Activated naive CD4-positive, alpha-beta T cell treated with Interleukin-2 at 50 U/mL for 16 hours (primary cell): ENCODE data around the gene AGAP1.

Source experiments
- DNase-seq: peaks from one replicate; pipeline ENCODE4 v3.0.0-alpha.2; 2020

AGAP1 gene

DNA sequence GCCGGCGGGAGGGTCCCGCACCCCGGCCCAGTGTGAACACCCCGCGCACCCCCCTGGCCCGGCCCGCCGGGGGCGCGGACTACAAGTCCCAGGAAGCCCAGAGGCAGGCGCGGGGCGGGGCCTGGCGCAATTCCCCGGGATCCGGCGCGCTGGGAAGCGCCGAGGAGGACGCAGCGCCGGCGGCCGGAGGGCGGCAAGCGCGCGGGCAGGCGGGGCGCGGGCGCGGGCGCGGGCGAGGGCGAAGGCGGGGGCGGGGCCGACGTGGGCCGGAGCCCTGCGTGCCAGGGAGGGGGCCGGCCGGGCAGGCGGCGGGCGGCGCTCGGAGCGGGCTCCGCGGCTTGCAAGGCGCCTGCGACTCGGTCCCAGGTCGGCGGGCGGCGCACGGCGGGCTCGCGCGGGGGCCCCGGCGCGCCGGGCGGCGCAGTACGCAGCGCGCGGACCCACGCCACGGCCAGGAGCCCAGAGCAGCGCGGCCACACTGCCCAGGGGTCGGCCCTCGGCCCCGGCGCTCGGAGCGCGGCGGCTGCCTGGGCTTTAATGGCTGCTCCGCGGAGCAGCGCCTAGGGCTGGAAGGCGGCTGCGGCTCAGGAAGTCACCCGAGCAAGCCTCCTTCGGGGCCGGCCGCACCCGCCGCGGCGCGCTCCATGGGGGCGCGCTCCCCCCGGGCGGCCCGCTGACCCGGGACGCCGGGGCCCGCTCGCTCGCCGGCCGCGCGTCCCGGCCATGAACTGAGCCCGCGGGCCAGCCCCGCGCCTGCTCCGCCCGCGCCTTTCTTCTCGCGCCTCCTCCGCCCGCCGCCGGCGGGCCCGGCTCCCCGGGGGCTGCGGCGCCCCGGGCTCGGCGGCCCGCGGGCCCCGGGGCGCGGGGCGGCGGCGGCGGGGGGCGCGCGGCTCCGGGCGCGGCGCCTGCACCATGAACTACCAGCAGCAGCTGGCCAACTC, at the start of gene AGAP1:
Gene AGAP1, plus strand, starts transcription at position 269 of the 941 bp plus-strand sequence.
- DNase-seq, result no peak

DNA sequence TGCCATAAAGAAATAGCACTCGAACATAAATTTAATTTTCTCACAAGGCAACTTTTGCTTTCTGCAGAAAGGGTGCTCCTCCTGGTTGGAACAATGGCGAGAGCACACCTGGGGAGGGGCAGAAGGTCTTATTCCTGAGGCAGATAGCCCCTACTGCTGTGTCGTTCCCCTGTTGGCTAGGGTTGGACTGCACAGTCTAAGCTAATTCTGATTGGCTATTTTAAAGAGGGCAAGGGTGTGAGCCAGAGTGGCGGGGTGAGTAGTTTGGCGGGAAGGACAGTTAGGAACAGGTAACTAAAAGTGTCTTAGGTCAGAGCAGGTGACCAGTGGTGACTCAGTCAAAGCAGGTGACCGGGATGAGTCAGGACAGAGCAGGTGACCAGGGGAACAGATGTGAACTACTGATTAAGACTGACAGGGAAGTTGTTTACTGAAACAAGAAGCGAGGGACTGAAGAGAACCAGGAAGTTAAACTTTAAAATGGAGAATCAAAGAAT, 49.7 kb upstream of the AGAP1 start:
- no peak for DNase-seq

DNA sequence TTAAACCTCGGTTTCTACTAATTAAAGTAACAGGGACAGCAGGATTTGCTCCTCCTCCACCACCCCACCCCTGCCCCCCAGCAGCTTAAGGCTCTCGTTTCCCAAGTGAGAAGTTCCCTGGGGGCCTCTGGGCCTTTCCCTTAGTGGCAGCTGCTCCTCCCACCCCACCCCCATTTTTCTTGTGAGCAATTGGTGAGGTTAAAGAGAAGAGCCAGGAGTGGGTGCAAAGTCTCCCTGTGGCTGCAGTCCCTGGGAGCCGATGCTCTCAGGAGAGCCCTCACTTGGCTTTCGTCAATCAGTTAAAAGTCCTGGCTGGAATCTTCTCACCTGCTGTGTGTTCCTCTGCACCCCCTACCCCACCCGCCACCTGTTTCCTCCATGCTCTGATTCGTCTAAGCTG, 48.7 kb upstream of the AGAP1 start:
- no peak for DNase-seq

DNA sequence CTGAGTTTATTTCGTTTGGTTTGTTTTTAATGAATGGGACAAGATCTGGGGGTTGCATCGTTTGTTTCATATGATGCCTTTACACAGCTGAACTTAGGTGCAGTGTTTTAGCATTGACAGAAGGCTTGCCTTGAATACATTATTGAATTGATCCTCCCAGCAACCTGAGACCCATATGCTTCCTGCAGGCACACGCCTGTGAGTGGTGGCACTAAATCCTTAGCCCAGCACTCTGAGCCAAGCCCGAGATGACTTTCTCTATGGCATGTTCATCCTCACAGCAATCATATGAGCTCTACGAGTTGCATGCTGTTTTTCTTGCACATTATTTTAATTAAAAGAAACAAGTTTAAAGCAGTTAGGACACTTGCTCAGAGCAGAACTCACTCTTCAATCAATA, 47.8 kb upstream of the AGAP1 start:
- DNase-seq, result no peak

DNA sequence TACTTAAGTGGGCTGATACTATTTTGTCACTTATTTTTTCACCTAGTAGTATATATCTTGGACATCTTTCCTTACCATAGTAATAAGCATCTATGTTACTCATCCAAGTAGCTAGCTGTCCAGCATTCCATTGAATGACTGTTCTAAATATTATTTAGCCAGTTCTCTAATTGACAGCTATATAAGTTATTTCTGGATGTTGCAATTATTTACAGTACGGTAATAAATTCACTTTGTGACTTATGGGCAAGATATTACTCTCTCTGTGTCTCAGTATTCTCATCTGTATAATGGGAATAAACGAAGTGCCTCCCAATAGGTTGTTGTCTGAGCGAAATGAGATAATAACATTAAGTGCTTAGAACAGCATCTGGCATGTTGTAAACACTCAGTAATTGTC, 46.6 kb upstream of the AGAP1 start:
- no peak for DNase-seq

DNA sequence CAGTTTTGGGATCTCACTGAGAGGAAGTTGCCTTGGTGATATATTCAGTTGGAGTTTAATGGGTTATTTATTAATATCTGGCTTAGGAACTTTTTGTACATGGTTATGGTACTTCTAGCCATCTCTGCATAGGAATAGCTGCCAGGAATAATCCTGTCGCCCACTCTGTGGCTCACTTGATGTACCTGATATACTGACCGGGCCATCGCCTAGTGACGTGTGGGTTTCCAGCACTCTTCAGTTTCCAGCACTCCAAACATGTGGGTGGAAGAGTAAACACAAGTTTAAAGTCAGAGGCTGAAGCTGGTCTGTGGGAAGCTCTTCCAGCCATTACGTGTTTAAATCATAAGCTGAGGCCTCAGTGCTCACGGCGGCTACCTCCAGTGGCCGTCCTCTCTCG, 44.3 kb upstream of the AGAP1 start:
- no peak for DNase-seq

DNA sequence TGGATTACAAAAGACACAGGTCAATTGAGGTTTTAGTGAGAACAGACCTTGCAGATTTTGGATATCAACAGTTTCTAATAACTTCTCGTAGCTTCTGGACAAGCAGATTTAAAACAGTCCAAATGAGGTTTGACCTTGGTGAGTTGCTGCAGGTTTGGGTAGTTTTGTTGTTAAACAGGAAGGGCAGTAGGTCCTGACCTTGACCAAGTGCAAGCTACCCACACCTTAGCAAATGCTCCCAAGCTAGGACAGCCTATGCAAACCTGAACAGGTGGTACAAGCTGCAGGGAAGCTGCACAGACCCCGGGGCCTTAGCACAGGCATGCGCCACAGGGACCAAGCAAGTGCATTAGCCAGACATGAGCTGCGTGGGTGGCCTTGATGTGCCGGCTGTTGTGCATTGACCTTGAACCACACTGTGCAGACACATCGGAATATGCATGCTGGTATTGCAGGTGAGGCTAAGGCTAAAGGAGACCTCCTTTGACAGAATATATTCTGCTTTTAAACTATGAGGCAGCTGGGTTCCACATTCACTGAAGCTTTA, 40.2 kb upstream of the AGAP1 start:
- DNase-seq, result no peak

DNA sequence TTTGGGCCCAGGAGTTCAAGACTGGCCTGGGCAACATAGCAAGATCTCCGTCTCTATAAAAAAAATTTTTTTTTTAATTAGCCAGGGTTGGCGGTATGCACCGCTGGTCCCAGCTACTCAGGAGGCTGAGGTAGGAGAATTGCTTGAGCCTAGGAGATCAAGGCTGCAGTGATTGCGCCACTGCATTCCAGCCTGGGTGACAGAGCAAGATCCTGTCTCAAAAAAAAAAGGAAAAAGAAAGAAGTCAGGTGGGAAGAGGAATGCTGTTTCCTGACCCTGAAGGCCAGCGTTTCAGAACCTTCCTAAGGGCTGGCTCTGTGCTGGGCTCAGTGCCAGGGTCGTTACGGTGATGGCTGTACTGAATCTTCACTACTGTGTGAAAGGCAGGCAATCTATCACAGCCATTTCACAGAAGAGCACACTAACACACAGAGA, 35.0 kb upstream of the AGAP1 start:
- no peak for DNase-seq

DNA sequence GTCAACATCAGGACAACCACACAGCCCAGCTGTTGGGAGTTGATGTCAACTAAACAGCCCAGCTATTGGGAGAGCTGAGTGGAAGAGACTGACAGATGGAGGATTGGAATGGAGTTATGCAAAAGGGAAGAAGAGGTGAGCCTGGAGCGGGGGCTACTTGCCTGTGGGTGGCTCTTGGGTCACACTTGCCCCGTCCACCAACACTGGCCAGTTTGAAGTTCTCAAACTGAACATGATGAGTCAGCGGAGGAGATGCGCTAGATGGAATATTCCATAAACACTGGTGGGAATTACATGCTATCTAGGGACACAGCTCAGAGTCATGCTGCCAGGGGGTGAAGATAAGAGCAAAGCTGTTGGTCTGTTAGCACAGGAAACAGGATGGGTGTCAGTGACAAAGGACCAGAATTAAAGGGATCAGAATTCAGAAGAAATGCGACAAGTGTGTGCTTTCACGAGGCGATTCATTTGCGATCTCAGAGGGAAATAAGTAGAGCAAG, 33.2 kb upstream of the AGAP1 start:
- no peak for DNase-seq

DNA sequence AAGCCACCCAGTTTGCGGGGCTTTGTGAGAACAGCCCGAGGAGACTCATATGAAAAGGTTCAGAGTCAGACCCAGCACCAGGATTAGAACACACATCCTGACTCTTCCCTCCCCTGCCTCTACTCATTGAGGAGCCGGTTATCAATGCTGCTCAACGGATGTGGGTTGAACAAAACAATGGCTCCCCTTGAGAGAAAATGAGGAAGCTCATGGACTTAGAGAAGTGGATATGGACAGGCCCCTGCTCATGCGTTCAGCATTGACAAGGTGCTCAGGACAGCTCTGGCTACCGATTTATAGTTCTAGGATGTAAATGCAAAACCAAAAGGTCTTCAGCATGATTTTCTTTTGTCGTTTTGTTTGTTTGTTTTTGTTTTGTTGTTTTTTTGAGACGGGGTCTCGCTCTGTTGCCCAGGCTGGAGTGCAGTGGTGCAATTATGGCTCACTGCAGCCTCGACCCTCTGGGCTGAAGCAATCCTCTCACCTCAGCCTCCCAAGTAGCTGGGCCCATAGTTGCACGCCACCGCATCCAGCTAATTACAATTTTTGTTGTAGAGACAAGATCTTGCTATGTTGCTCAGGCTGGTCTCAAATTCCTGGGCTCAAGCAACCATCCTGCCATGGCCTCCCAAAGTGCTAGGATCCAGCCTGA, 32.0 kb upstream of the AGAP1 start:
- DNase-seq, result no peak

DNA sequence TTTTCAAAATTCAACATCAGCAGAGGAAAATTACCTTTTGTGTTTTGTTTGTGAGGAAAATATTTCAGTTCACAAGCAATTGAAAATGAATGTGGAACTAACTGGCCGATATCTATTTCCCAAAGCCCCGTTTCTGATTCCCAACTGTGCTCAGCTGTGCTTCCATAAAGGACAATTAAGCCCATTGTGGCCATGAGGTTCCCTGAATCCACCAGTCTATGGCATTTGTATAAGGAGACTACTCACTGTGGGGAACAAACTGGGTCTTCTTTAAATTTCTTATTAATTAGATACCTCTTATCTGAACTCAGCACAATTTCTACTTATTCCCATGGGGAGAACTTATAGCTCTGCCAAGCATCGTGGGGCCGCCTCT, 31.4 kb upstream of the AGAP1 start:
- no peak for DNase-seq

DNA sequence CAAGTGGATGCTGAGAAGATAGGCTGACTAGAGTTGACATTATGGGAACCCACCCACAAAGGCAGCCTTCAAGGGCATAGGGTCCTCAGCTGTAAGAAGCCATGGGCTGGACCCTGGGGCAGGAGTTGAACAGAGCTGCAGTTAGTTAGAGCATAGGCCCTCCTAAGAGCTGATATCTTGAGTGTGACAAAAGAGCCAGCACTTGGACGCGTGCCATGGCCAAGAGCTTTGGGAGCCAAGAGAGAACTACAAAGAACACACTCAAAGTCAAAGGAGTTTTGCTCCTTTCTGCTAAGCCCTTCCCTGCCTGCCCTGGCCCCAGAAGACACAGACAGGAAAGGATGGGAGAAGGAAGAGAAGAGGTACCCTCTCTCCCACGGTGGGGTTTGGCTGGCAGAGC, 29.9 kb upstream of the AGAP1 start:
- no peak for DNase-seq

DNA sequence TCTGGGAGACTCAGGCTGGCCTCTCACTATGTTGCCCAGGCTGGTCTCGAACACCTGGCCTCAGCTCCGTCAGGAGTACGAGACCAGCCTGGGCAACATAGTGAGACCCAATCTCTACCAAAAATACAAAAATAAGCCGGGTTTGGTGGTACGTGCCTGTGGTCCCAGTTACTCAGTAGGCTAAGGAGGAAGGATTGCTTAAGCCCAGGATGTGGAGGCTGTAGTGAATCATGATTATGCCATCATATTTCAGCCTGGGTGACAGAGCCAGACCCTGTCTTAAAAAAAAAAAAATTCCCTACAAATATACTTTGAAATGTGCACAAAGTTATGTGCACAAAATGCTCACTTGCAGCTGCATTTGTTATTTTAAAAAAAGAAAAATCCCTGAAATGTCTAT, 26.3 kb upstream of the AGAP1 start:
- no peak for DNase-seq

DNA sequence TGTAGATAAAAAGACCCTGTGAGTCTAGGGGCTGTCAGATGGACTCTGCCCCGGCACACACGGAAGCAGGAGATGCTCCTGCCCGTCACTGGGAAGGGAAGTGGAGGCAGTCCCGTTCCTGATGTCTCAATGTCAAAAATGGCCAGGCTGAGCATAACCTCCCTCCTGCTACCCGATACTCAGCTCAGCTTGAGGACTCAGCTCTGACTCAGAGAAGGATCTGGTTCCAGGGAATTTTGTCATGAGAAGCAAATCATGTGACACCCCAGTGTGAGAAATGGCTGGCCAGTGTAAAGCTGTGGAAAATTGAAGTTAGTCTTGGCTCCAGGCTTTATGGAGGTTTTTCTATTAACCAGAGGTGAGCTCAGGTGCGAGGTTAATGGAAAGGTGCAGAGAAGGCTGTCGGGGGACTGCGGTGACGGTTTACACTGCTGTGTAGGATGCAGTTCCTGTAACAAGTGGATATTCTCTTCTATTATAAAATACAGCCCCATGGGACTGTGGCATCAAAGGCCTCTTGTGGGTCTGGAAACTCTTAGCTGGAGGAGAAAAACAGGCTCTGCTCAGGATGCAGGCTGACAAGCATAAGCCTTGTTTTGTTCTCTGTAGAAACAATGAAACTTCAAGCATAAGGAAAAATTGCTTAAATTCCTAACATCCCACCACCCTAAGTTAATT, 24.7 kb upstream of the AGAP1 start:
- no peak for DNase-seq

DNA sequence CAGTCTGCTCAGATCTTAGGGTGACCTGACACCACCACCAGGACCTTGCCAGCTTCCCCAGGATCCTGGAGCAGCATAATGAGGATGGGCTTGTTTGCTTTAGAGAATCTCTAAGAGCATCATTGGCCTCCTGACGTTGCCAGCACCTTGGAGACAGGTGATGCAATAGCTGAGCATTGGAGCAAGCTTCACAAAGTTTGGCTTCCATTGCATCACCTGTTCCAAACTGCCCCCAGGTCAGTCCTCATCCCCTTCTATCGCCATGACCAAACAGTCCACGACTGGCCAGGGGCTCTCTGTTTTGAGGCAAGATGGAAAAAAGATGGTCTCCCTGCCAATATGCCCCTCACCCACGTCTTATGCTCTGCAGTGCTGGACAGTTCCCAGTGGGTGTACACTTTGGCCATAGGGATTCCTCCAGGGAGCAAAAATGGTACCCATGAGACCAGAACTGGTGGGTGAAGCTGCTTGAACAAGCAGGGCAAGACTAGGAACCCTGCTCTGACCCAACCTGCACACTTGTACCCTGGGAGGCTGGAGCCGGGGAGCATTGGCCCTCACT, 22.6 kb upstream of the AGAP1 start:
- no peak for DNase-seq

DNA sequence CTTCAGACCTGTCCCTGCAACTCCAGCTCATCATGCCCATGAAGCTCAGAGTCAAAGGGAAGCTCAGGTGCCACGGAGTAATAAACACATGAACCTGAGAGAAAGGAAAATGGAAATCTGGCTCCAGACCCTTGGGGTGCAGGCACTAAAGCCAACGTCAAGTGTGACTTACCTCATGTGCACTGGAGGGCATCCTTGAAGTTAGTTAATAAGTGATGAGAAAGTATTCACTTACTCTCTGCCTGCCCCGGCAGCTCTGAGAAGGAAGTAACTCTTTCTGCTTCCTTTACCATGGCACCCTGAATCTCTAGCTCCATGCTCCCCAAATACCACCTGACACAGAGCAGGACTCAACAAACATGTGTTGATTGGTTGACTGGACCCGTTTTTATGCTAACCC, 21.4 kb upstream of the AGAP1 start:
- DNase-seq, result no peak

DNA sequence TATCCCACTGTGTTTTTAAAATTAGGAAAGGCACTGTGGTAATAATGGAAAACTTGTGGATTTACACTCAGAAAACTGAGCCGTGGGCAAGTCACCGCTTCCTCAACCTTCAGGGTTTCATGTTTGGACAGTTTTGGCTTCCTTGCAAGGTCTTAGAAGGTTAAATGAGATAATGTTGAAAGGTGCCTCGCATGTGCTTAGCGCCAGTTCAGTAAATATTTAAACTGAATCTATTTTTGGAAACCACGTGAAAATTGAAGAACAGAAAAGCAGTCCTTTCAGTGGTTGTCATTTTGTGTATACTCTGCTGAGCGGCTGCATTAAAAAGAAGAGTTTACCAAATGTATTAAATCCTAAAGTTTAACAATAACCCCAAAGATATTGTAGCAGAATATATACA, 15.2 kb upstream of the AGAP1 start:
- no peak for DNase-seq

DNA sequence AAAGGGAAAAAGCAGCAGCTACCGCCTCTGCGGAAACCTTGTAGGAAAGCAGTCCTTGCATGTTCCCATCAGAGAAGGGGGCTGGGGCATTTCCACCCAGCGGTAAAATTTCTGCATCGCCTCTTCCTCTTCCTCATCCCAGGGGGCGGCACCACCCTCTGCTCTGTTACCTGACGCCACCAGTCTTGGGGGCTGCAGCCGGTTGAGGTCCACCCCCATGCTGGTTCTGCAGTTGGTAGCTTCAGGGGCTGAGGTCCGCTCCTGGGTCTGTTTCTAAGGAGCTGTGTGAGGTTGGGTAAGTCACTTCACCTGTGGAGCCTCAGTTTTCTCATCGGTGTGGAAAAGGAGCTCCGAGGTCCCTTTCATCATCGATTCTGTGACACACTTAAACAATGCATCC, 14.2 kb upstream of the AGAP1 start:
- DNase-seq, result no peak

DNA sequence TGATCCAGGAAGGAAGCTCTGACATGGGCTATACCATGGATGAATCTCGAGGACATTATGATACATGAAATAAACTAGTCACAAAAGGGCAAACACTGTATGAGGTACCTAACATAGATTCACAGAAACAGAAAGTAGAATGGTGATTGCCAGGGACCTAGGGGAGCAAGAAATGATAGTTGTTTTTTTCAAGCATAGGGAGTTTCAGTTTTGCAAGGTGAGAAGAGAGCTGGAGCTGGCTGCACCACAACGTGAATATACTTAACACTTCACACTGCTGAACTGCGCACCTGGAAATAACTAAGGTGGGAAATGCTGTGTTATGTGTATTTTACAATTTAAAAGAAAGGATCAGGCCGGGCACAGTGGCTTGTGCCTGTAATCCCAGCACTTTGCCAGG, 13.2 kb upstream of the AGAP1 start:
- DNase-seq, result no peak

DNA sequence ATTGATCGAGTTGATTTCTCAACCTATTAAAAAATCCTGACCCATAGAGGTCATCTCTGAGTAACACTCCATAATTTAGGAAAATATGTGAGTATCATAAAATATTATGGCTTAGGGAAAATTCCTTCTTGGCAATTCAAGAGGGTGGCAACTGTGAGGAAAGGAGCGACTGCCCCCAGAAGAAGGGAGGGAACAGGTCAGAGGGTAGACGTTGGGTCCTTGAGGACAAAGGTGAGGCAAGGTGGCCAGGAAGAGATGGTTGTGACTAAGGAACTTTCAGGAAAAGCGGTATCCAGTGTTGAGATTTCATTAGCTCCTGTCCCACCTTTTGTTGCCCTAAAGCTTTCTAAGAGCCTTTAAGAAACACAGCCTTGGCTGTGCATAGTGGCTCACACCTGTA, 10.5 kb upstream of the AGAP1 start:
- no peak for DNase-seq

DNA sequence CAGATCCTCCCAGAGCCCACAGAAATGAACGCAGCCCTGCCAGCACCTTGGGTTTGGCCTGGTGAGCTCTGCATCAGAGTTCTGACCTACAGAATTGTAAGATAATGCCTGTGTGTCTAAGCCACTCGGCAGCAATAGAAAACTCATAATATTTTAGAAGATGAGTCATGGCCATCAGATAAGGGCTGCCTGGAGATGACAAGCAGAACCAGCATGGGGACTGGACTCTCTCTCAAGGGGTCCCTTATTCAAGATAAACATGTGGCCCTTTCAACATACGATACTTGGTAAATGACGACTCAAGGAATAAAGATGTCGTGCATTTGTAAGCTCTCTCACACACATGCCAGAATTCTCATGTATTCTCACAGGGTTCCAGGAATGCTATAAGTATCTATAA, 8.5 kb upstream of the AGAP1 start:
- DNase-seq, result no peak

DNA sequence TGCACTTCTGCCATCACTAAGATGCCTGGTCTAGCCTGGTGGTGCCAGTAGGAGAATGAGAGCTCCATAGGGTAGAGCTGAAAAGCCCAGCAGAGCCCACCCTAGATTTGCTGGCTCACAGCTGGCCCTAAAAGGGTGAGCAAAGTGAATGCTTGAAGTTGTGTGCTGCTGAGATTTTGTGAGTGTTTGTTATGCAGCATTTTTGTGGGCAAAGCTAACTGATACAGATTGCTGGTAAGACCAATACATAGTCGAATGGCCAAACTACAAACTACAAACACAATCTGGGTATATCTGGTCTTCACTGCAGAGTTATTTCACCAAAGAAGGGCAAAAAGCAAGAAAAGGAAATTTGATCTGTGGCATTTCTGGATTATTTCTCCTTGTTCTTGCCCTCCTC, 7.1 kb upstream of the AGAP1 start:
- no peak for DNase-seq

DNA sequence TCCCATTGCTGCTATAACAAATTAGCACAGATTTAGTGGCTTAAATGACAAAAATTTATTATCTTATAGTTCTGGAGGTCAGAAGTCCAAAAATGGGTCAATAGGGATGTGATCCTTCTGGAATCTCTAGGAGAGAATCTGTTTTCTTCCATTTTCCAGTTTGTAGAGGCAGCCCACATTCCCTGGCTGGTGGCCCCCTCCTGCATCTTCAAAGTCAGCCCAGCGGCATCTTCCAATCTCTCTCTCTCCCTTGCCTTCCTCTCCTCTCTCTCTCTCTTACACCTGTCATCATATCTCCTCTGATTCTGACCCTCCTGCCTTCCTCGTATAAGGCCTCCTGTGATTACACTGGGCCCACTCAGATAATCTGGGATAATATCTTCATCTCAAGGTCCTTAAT, 3.9 kb upstream of the AGAP1 start:
- DNase-seq, result no peak
